SK-N-SH treated with all-trans-retinoic acid at 6 μM for 48 hours (cell line): ENCODE data around the gene CBR1.

Source experiments
- ATAC-seq: fragments of 200-7000 bp; cut with Tn5 transposase; 3 replicates; pipeline ENCODE4 v1.9.1; 2020; ENCODE audit warnings: mild to moderate bottlenecking, moderate library complexity
- ARNTL ChIP-seq: fragments of 450-650 bp; formaldehyde crosslinking; IDR thresholded peaks from 2 replicates; pipeline ENCODE4 v1.5.0; 2020; ENCODE audit warnings: low read depth, mild to moderate bottlenecking, moderate library complexity, borderline replicate concordance
- BACH2 ChIP-seq: fragments of 250-450 bp; sonication (Bioruptor Pico); IDR thresholded peaks from 2 replicates; pipeline ENCODE4 v1.9.0; 2021; ENCODE audit warnings: mild to moderate bottlenecking, borderline replicate concordance
- CREB5 ChIP-seq: fragments of 250-450 bp; sonication (Bioruptor Pico); IDR thresholded peaks from 2 replicates; pipeline ENCODE4 v1.5.1; 2020; ENCODE audit warnings: low read depth, mild to moderate bottlenecking, moderate library complexity
- CSDC2 ChIP-seq: fragments of 250-450 bp; sonication (Bioruptor Pico); IDR thresholded peaks from 2 replicates; pipeline ENCODE4 v1.5.0; 2020; ENCODE audit warnings: mild to moderate bottlenecking, moderate library complexity
- CSRNP3 ChIP-seq: fragments of 250-450 bp; sonication (Bioruptor Pico); IDR thresholded peaks from 2 replicates; pipeline ENCODE4 v1.5.1; 2021; ENCODE audit warnings: mild to moderate bottlenecking, moderate library complexity
- ESRRG ChIP-seq: fragments of 250-450 bp; sonication (Bioruptor Pico); IDR thresholded peaks from 2 replicates; pipeline ENCODE4 v1.6.1; 2021; ENCODE audit warnings: mild to moderate bottlenecking
- GLIS3 ChIP-seq: fragments of 250-450 bp; sonication (Bioruptor Pico); IDR thresholded peaks from 2 replicates; pipeline ENCODE4 v1.5.0; 2020; ENCODE audit warnings: mild to moderate bottlenecking, moderate library complexity
- ISL1 ChIP-seq: fragments of 250-450 bp; sonication (Bioruptor Pico); IDR thresholded peaks from 2 replicates; pipeline ENCODE4 v2.1.2; 2022; ENCODE audit warnings: mild to moderate bottlenecking, moderate library complexity
- OSR1 ChIP-seq: fragments of 250-450 bp; sonication (Bioruptor Pico); IDR thresholded peaks from 2 replicates; pipeline ENCODE4 v1.8.0; 2022; ENCODE audit warnings: moderate library complexity, mild to moderate bottlenecking, inconsistent platforms
- POU6F1 ChIP-seq: fragments of 250-450 bp; sonication (Bioruptor Pico); IDR thresholded peaks from 2 replicates; pipeline ENCODE4 v1.8.0; 2021; ENCODE audit warnings: low read depth, mild to moderate bottlenecking, moderate library complexity, borderline replicate concordance
- PPARA ChIP-seq: fragments of 250-450 bp; sonication (Bioruptor Pico); IDR thresholded peaks from 2 replicates; pipeline ENCODE4 v1.5.0; 2020; ENCODE audit warnings: mild to moderate bottlenecking, borderline replicate concordance
- RARB ChIP-seq: fragments of 250-450 bp; sonication (Bioruptor Pico); IDR thresholded peaks from 2 replicates; pipeline ENCODE4 v1.8.0; 2021; ENCODE audit warnings: mild to moderate bottlenecking, moderate library complexity
- SNAI2 ChIP-seq: fragments of 250-450 bp; sonication (Bioruptor Pico); IDR thresholded peaks from 2 replicates; pipeline ENCODE4 v1.5.0; 2020; ENCODE audit warnings: mild to moderate bottlenecking, moderate library complexity
- TCF4 ChIP-seq: fragments of 250-450 bp; sonication (Bioruptor Pico); IDR thresholded peaks from 2 replicates; pipeline ENCODE4 v1.8.0; 2021; ENCODE audit warnings: mild to moderate bottlenecking, moderate library complexity, borderline replicate concordance
- TOX ChIP-seq: fragments of 250-450 bp; sonication (Bioruptor Pico); IDR thresholded peaks from 2 replicates; pipeline ENCODE4 v1.8.0; 2021; ENCODE audit warnings: mild to moderate bottlenecking, moderate library complexity, borderline replicate concordance
- TSHZ2 ChIP-seq: fragments of 250-450 bp; sonication (Bioruptor Pico); IDR thresholded peaks from 2 replicates; pipeline ENCODE4 v1.5.0; 2020; ENCODE audit warnings: mild to moderate bottlenecking, moderate library complexity
- ZC3H10 ChIP-seq: fragments of 250-450 bp; sonication (Bioruptor Pico); IDR thresholded peaks from 2 replicates; pipeline ENCODE4 v1.5.1; 2021; ENCODE audit warnings: mild to moderate bottlenecking, moderate library complexity
- ZFP3 ChIP-seq: fragments of 250-450 bp; sonication (Bioruptor Pico); IDR thresholded peaks from 2 replicates; pipeline ENCODE4 v1.5.0; 2020; ENCODE audit warnings: mild to moderate bottlenecking, moderate library complexity
- ZNF565 ChIP-seq: fragments of 450-650 bp; formaldehyde crosslinking; conservative IDR thresholded peaks from 2 replicates; pipeline ENCODE4 v1.5.0; 2020; ENCODE audit warnings: low read depth, mild to moderate bottlenecking, moderate library complexity
- ZNF70 ChIP-seq: fragments of 450-650 bp; formaldehyde crosslinking; IDR thresholded peaks from 2 replicates; pipeline ENCODE4 v1.5.0; 2020; ENCODE audit warnings: mild to moderate bottlenecking, moderate library complexity
- ZNF8 ChIP-seq: fragments of 450-650 bp; formaldehyde crosslinking; IDR thresholded peaks from 2 replicates; pipeline ENCODE4 v1.5.0; 2020; ENCODE audit warnings: mild to moderate bottlenecking, moderate library complexity

The CBR1 gene

GRCh38 chr21:36032647-36033406 is 37.0 kb upstream of the CBR1 start:
- ATAC-seq: no peak
- TF ChIP-seq ZNF8: no peak
- no peak for TF ChIP-seq TCF4 (CRISPR knock-in tag)
- TF ChIP-seq ZNF70 (CRISPR knock-in tag): no peak
- TF ChIP-seq CSDC2 (CRISPR knock-in tag): no peak
- no peak for TF ChIP-seq TOX
- TF ChIP-seq SNAI2 (CRISPR knock-in tag): no peak
- no peak for TF ChIP-seq PPARA
- TF ChIP-seq ARNTL (CRISPR knock-in tag): no peak
- no peak for TF ChIP-seq ESRRG (CRISPR knock-in tag)
- no peak for TF ChIP-seq ZFP3 (CRISPR knock-in tag)
- no peak for TF ChIP-seq ISL1 (CRISPR knock-in tag)
- no peak for TF ChIP-seq POU6F1 (CRISPR knock-in tag)
- TF ChIP-seq BACH2: no peak
- no peak for TF ChIP-seq RARB (CRISPR knock-in tag)
- TF ChIP-seq TSHZ2 (CRISPR knock-in tag): no peak
- no peak for TF ChIP-seq CSRNP3 (CRISPR knock-in tag)

GRCh38 chr21:36034211-36034913 is 35.5 kb upstream of the CBR1 start:
- TF ChIP-seq CSRNP3 (CRISPR knock-in tag) (no peak), ISL1 (CRISPR knock-in tag) (no peak), TOX (no peak), OSR1 (CRISPR knock-in tag) (no peak), CREB5 (CRISPR knock-in tag) (no peak), TCF4 (CRISPR knock-in tag) (no peak), ZC3H10 (CRISPR knock-in tag) (no peak), GLIS3 (CRISPR knock-in tag) (no peak), ZNF8 (no peak), CSDC2 (CRISPR knock-in tag) (no peak), RARB (CRISPR knock-in tag) (no peak), BACH2 (no peak), ESRRG (CRISPR knock-in tag) (no peak), PPARA (no peak), SNAI2 (CRISPR knock-in tag) (no peak), POU6F1 (CRISPR knock-in tag) (no peak), ZNF565 (CRISPR knock-in tag) (no peak), ARNTL (CRISPR knock-in tag) (no peak)

More at GRCh38 chr21:36034211-36034913, 35.5 kb upstream of the CBR1 start:
- ATAC-seq: no peak
